Type B pancreatic cell (in vitro differentiated cells): Measurements from ENCODE around the gene NOP9. TPM values are rescaled to one million over a fixed set of nuclear protein-coding genes. Genes with fewer than 3 reads are reported as not detected.

Source experiments
- DNase-seq: peaks from one replicate; pipeline ENCODE4 v3.0.0; 2021; ENCODE audit warnings: mixed read lengths; ENCODE audit not compliant: unreplicated experiment; ENCODE audit errors: extremely low spot score
- H3K27ac Mint-ChIP-seq: 2 replicates; pipeline ENCODE4 v1.8.0; 2021; ENCODE audit warnings: mild to moderate bottlenecking, mixed read lengths
- H3K27me3 Mint-ChIP-seq: 2 replicates; pipeline ENCODE4 v1.8.0; 2021; ENCODE audit warnings: mixed read lengths
- H3K36me3 Mint-ChIP-seq: 2 replicates; pipeline ENCODE4 v1.8.0; 2021; ENCODE audit warnings: mixed read lengths
- H3K4me1 Mint-ChIP-seq: one replicate; pipeline ENCODE4 v1.8.0; 2021; ENCODE audit warnings: mixed read lengths; ENCODE audit not compliant: unreplicated experiment
- H3K4me3 Mint-ChIP-seq: 2 replicates; pipeline ENCODE4 v1.8.0; 2021; ENCODE audit warnings: mild to moderate bottlenecking, mixed read lengths
- H3K9me3 Mint-ChIP-seq: 2 replicates; pipeline ENCODE4 v1.8.0; 2021; ENCODE audit warnings: mixed read lengths
- total RNA-seq: library from RNA; stranded (reverse); gene quantifications from 2 replicates; pipeline ENCODE4 v1.2.1, GENCODE V29; 2021; ENCODE audit warnings: low replicate concordance
- TF ChIP-seq, protein P1 (sequence below): fragments of 200-600 bp; sonication (generic); conservative IDR thresholded peaks from 2 replicates; pipeline ENCODE4 v1.5.0; 2021; ENCODE audit warnings: antibody characterized with exemption, mild to moderate bottlenecking

NOP9 gene
- total RNA-seq, 1 donor from 2014 or later, result 33.9 TPM

DNA sequence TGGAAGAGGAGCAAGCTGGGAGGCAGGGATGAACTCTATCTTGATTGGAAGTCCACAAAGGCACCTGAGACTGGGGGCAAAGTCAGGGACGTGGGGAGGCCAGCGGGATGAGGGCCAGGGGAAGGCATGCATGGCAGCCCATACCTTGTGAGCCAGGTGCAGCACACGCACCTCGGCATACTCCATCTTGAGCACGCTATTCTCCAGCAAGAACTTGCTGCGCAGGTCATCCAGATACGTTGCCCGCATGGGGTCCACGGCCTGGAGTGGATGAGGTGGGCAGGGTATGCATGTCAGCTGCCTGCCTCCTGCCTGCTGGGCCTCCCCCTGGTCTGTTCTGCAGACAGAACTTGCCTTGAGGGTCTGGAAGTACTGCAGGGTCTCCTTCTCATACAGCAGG is 32.1 kb upstream of the NOP9 start:
- peaks cover 4% of the 10 kb centered on the region for H3K36me3 Mint-ChIP-seq
- TF ChIP-seq, protein P1, sequence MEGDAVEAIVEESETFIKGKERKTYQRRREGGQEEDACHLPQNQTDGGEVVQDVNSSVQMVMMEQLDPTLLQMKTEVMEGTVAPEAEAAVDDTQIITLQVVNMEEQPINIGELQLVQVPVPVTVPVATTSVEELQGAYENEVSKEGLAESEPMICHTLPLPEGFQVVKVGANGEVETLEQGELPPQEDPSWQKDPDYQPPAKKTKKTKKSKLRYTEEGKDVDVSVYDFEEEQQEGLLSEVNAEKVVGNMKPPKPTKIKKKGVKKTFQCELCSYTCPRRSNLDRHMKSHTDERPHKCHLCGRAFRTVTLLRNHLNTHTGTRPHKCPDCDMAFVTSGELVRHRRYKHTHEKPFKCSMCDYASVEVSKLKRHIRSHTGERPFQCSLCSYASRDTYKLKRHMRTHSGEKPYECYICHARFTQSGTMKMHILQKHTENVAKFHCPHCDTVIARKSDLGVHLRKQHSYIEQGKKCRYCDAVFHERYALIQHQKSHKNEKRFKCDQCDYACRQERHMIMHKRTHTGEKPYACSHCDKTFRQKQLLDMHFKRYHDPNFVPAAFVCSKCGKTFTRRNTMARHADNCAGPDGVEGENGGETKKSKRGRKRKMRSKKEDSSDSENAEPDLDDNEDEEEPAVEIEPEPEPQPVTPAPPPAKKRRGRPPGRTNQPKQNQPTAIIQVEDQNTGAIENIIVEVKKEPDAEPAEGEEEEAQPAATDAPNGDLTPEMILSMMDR, result no peak
- no peak for DNase-seq
- H3K4me1 Mint-ChIP-seq, result peaks cover 15% of the 10 kb centered on the region
- no peaks in the 10 kb centered on the region for H3K9me3 Mint-ChIP-seq
- no peak overlapping the region for H3K4me3 Mint-ChIP-seq
- no peak overlapping the region for H3K27ac Mint-ChIP-seq
- H3K27me3 Mint-ChIP-seq, result no peaks in the 10 kb centered on the region

- TF ChIP-seq, protein P1, result no peak
- no peak overlapping the region for H3K4me3 Mint-ChIP-seq
- H3K36me3 Mint-ChIP-seq, result peaks cover 4% of the 10 kb centered on the region
- no peak for DNase-seq
- peaks cover 15% of the 10 kb centered on the region for H3K4me1 Mint-ChIP-seq
- H3K27ac Mint-ChIP-seq, result no peak overlapping the region
- no peaks in the 10 kb centered on the region for H3K27me3 Mint-ChIP-seq
- H3K9me3 Mint-ChIP-seq, result no peaks in the 10 kb centered on the region
Measured at GRCh38 chr14:24268225-24268624, 31.4 kb upstream of the NOP9 start.

DNA sequence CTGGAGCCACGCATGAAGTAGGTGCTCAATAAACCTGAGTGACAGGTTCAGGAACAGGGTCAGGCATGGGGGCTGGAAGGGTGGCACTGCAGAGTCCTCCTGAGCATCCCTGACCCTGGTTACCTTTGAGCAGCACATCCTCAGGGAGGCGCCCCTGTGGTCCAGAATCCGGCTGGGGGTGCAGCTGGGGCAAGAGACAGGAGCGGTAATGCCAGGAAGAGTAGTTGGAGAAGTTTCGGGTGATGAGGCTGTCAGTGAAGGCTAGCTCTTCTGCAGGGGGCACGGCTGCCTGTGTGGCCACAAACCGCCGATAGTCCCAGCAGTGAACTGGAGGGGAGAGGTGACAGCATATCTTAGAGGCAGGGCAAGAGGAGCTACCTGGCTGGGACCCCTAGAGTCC is 30.3 kb upstream of the NOP9 start:
- peaks cover 4% of the 10 kb centered on the region for H3K36me3 Mint-ChIP-seq

GRCh38 chr14:24269910-24270536 is 29.6 kb upstream of the NOP9 start:
- Mint-ChIP-seq H3K27ac (no peak overlapping the region), H3K9me3 (no peaks in the 10 kb centered on the region), H3K36me3 (peaks cover 4% of the 10 kb centered on the region), H3K4me3 (peak overlapping the region; percentile 94), H3K4me1 (peaks cover 12% of the 10 kb centered on the region), H3K27me3 (no peaks in the 10 kb centered on the region)
- no peak for DNase-seq
- TF ChIP-seq, protein P1, result no peak

More for the DNA sequence above, 30.3 kb upstream of the NOP9 start:
- peaks cover 15% of the 10 kb centered on the region for H3K4me1 Mint-ChIP-seq
- H3K27me3 Mint-ChIP-seq, result no peaks in the 10 kb centered on the region
- TF ChIP-seq, protein P1, result no peak
- H3K27ac Mint-ChIP-seq, result no peak overlapping the region
- no peaks in the 10 kb centered on the region for H3K9me3 Mint-ChIP-seq
- DNase-seq, result no peak
- peak overlapping the region; percentile 64 for H3K4me3 Mint-ChIP-seq

- Mint-ChIP-seq H3K27me3 (no peaks in the 10 kb centered on the region), H3K4me1 (peaks cover 12% of the 10 kb centered on the region), H3K9me3 (no peaks in the 10 kb centered on the region), H3K27ac (peak overlapping the region; percentile 79), H3K4me3 (peak overlapping the region; percentile 94), H3K36me3 (peaks cover 4% of the 10 kb centered on the region)
- no peak for DNase-seq
- TF ChIP-seq, protein P1, result no peak
Measured at GRCh38 chr14:24270537-24271133, 29.0 kb upstream of the NOP9 start.
